Mammary epithelial cell (primary cell): ENCODE measurements around the gene TFDP1.

Experiments used
- EZH2 ChIP-seq: IDR thresholded peaks from 2 replicates; pipeline ENCODE4 v1.6.1; 2012; ENCODE audit warnings: low read length, inconsistent platforms, borderline replicate concordance
- TF ChIP-seq, protein P1 (sequence below), 2 donors: IDR thresholded peaks in 1 of 2; conservative IDR thresholded peaks in 1 of 2; 2 replicates each; pipeline ENCODE4 v1.5.1; 2011 to 2012; ENCODE audit warnings: inconsistent platforms in 2 of 2, low read length in 2 of 2, mild to moderate bottlenecking in 2 of 2, control low read depth in 1 of 2, low read depth in 1 of 2; ENCODE audit not compliant: insufficient read depth in 1 of 2; ENCODE audit errors: extremely low read depth in 1 of 2

GRCh38 chr13:113628291-113629270 is 44.0 kb downstream of the TFDP1 start:
- TF ChIP-seq, protein P1, sequence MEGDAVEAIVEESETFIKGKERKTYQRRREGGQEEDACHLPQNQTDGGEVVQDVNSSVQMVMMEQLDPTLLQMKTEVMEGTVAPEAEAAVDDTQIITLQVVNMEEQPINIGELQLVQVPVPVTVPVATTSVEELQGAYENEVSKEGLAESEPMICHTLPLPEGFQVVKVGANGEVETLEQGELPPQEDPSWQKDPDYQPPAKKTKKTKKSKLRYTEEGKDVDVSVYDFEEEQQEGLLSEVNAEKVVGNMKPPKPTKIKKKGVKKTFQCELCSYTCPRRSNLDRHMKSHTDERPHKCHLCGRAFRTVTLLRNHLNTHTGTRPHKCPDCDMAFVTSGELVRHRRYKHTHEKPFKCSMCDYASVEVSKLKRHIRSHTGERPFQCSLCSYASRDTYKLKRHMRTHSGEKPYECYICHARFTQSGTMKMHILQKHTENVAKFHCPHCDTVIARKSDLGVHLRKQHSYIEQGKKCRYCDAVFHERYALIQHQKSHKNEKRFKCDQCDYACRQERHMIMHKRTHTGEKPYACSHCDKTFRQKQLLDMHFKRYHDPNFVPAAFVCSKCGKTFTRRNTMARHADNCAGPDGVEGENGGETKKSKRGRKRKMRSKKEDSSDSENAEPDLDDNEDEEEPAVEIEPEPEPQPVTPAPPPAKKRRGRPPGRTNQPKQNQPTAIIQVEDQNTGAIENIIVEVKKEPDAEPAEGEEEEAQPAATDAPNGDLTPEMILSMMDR (conservative IDR thresholded peaks at IDR 0.05 in 1 of 2, IDR thresholded peaks at IDR 0.05 in 1 of 2; ENCODE audit: extremely low read depth in 1 of 2, insufficient read depth in 1 of 2, low read depth in 1 of 2, low read length in 2 of 2) = no peak
- TF ChIP-seq EZH2 = no peak
